GM12878 (cell line): Measurements from ENCODE around the gene ELAVL1.

Experiments
- E2F4 ChIP-seq: IDR thresholded peaks from 2 replicates; pipeline ENCODE4 v1.6.1; 2012; ENCODE audit warnings: low read depth, low read length, improper control_type of control experiment
- EZH2 ChIP-seq: IDR thresholded peaks from 2 replicates; pipeline ENCODE4 v1.6.1; 2012; ENCODE audit warnings: low read depth, mild to moderate bottlenecking, control low read depth, inconsistent platforms, low read length, borderline replicate concordance; ENCODE audit not compliant: control insufficient read depth
- MAX ChIP-seq: IDR thresholded peaks from 2 replicates; pipeline ENCODE4 v1.6.1; 2012; ENCODE audit warnings: low read depth, low read length, improper control_type of control experiment
- MYB ChIP-seq: fragments of 150-350 bp; IDR thresholded peaks from 2 replicates; pipeline ENCODE4 v1.6.1; 2014; ENCODE audit warnings: mild to moderate bottlenecking, low read depth, low read length, borderline replicate concordance
- NFYB ChIP-seq: IDR thresholded peaks from 2 replicates; pipeline ENCODE4 v1.6.1; 2011; ENCODE audit warnings: low read depth, mild to moderate bottlenecking, low read length, improper control_type of control experiment, moderate library complexity; ENCODE audit not compliant: insufficient read depth
- PBX3 ChIP-seq: IDR thresholded peaks from 2 replicates; pipeline ENCODE4 v1.6.1; 2011; ENCODE audit warnings: mild to moderate bottlenecking, low read depth, low read length, moderate library complexity; ENCODE audit not compliant: insufficient replicate concordance
- PML ChIP-seq: IDR thresholded peaks from 2 replicates; pipeline ENCODE4 v1.6.1; 2012; ENCODE audit warnings: low read length, inconsistent platforms
- ZNF217 ChIP-seq: fragments of 450-650 bp; IDR thresholded peaks from 2 replicates; pipeline ENCODE4 v1.6.1; 2017; ENCODE audit warnings: antibody characterized with exemption, mild to moderate bottlenecking
- ZSCAN29 ChIP-seq: fragments of 450-650 bp; IDR thresholded peaks from 2 replicates; pipeline ENCODE4 v1.6.1; 2017; ENCODE audit warnings: mild to moderate bottlenecking, moderate library complexity

GRCh38 chr19:7985481-7985911, 19.9 kb downstream of the ELAVL1 start:
- no peak for TF ChIP-seq EZH2
- TF ChIP-seq ZSCAN29, result no peak
- TF ChIP-seq ZNF217, result no peak
- TF ChIP-seq MAX, result no peak
- TF ChIP-seq NFYB, result no peak
- no peak for TF ChIP-seq MYB
- no peak for TF ChIP-seq PML
- no peak for TF ChIP-seq E2F4
- no peak for TF ChIP-seq PBX3
